A549 (cell line): ENCODE measurements around the gene SEMA5A.

ENCODE experiments used
- BHLHE40 ChIP-seq: IDR thresholded peaks from 2 replicates; pipeline ENCODE4 v1.6.1; 2012; ENCODE audit warnings: low read depth, low read length, inconsistent platforms
- CTCF ChIP-seq: fragments of >200 bp; sonication (Bioruptor Twin); formaldehyde crosslinking; IDR thresholded peaks from 3 replicates; pipeline ENCODE4 v1.5.1; 2016
- ESRRA ChIP-seq: fragments of 150-350 bp; IDR thresholded peaks from 2 replicates; pipeline ENCODE4 v1.6.1; 2014; ENCODE audit warnings: mild to moderate bottlenecking, low read length, borderline replicate concordance
- HEYL ChIP-seq: fragments of 250-450 bp; sonication (Bioruptor Pico); IDR thresholded peaks from 2 replicates; pipeline ENCODE4 v1.8.0; 2021; ENCODE audit warnings: mild to moderate bottlenecking, moderate library complexity
- MYC ChIP-seq: IDR thresholded peaks from 2 replicates; pipeline ENCODE4 v1.6.1; 2012; ENCODE audit warnings: mild to moderate bottlenecking, inconsistent platforms, low read length, improper control_type of control experiment, borderline replicate concordance
- NR3C1 ChIP-seq: fragments of >200 bp; sonication (Bioruptor Twin); formaldehyde crosslinking; IDR thresholded peaks from 3 replicates; pipeline ENCODE4 v1.6.1; 2017
- POLR2A ChIP-seq: IDR thresholded peaks from 2 replicates; pipeline ENCODE4 v1.6.1; 2012; ENCODE audit warnings: mild to moderate bottlenecking, low read length
- RAD21 ChIP-seq, 2 experiments: fragments of >200 bp in 1 of 2; sonication (Bioruptor Twin) in 1 of 2; formaldehyde crosslinking in 1 of 2; IDR thresholded peaks in 1 of 2; conservative IDR thresholded peaks in 1 of 2; 2 replicates in 1 of 2; 3 replicates in 1 of 2; pipeline ENCODE4 v1.6.1; 2012 to 2018; ENCODE audit warnings: inconsistent platforms in 1 of 2
- REST ChIP-seq: fragments of 200-600 bp; sonication (generic); IDR thresholded peaks from 2 replicates; pipeline ENCODE4 v1.6.1; 2016; ENCODE audit warnings: antibody characterized with exemption, mild to moderate bottlenecking, moderate library complexity
- SMC3 ChIP-seq: fragments of >200 bp; sonication (Bioruptor Twin); formaldehyde crosslinking; IDR thresholded peaks from 3 replicates; pipeline ENCODE4 v1.6.1; 2018; ENCODE audit warnings: inconsistent platforms
- ZSCAN20 ChIP-seq: fragments of 250-450 bp; sonication (Bioruptor Pico); IDR thresholded peaks from 2 replicates; pipeline ENCODE4 v1.8.0; 2022; ENCODE audit warnings: mild to moderate bottlenecking, moderate library complexity

GRCh38 chr5:9382522-9382921 is 163.4 kb downstream of the SEMA5A start:
- TF ChIP-seq CTCF (no peak), REST (no peak), MYC (no peak), BHLHE40 (no peak), NR3C1 (no peak), HEYL (CRISPR knock-in tag) (no peak), ZSCAN20 (no peak), POLR2A (no peak), SMC3 (no peak), RAD21 (conservative IDR thresholded peaks at IDR 0.05 in 1 of 2, IDR thresholded peaks at IDR 0.05 in 1 of 2) (no peak), ESRRA (no peak)
